H9 (cell line): ENCODE data around the gene TMTC2. TPM values are rescaled to one million over a fixed set of nuclear protein-coding genes. Genes with fewer than 3 reads are reported as not detected.
A peak's percentile ranks its signal among the peaks of the same experiment; 100 is the strongest.

Experiments used
- DNase-seq: peaks from one replicate; pipeline ENCODE4 v3.0.0-alpha.2; 2017
- H2AFZ ChIP-seq: one replicate; pipeline ENCODE4 v1.6.1; 2013; ENCODE audit warnings: mild to moderate bottlenecking, low read length, control low read depth, moderate library complexity
- H2AK5ac ChIP-seq: 2 replicates; pipeline ENCODE4 v1.6.1; 2013; ENCODE audit warnings: low read length, control low read depth, mixed read lengths; ENCODE audit not compliant: insufficient read length
- H2BK120ac ChIP-seq: one replicate; pipeline ENCODE4 v1.6.1; 2013; ENCODE audit warnings: low read depth, mild to moderate bottlenecking, low read length, control low read depth, inconsistent platforms; ENCODE audit not compliant: poor library complexity, severe bottlenecking
- H2BK12ac ChIP-seq: 2 replicates; pipeline ENCODE4 v1.6.1; 2013; ENCODE audit warnings: low read length, control low read depth, mixed read lengths, low read depth; ENCODE audit not compliant: insufficient read length
- H2BK15ac ChIP-seq: 2 replicates; pipeline ENCODE4 v1.6.1; 2013; ENCODE audit warnings: low read depth, low read length, control low read depth
- H2BK20ac ChIP-seq: one replicate; pipeline ENCODE4 v1.6.1; 2013; ENCODE audit warnings: low read depth, mild to moderate bottlenecking, low read length, control low read depth, inconsistent platforms; ENCODE audit not compliant: poor library complexity, severe bottlenecking
- H2BK5ac ChIP-seq: 2 replicates; pipeline ENCODE4 v1.6.1; 2013; ENCODE audit warnings: low read length, control low read depth, mixed read lengths; ENCODE audit not compliant: insufficient read length
- H3K14ac ChIP-seq: 2 replicates; pipeline ENCODE4 v1.6.1; 2013; ENCODE audit warnings: low read length, control low read depth; ENCODE audit not compliant: insufficient read depth
- H3K18ac ChIP-seq: 2 replicates; pipeline ENCODE4 v1.6.1; 2013; ENCODE audit warnings: low read depth, mild to moderate bottlenecking, mixed read lengths, low read length, control low read depth; ENCODE audit not compliant: insufficient read length
- H3K23ac ChIP-seq: 2 replicates; pipeline ENCODE4 v1.6.1; 2013; ENCODE audit warnings: low read length, control low read depth, mixed read lengths, low read depth; ENCODE audit not compliant: insufficient read length
- H3K23me2 ChIP-seq: 2 replicates; pipeline ENCODE4 v1.6.1; 2013; ENCODE audit warnings: low read depth, mild to moderate bottlenecking, mixed read lengths, low read length, control low read depth; ENCODE audit not compliant: insufficient read length, poor library complexity, severe bottlenecking
- H3K27ac ChIP-seq: 2 replicates; pipeline ENCODE4 v1.5.1; 2013; ENCODE audit warnings: low read length, control low read depth, mixed read lengths, low read depth; ENCODE audit not compliant: insufficient read length
- H3K27me3 ChIP-seq: 2 replicates; pipeline ENCODE4 v1.6.1; 2013; ENCODE audit warnings: low read length, control low read depth, inconsistent platforms; ENCODE audit not compliant: insufficient read depth
- H3K4ac ChIP-seq: 2 replicates; pipeline ENCODE4 v1.6.1; 2013; ENCODE audit warnings: low read depth, mild to moderate bottlenecking, control low read depth, inconsistent platforms, low read length, moderate library complexity
- H3K4me1 ChIP-seq: 2 replicates; pipeline ENCODE4 v1.6.1; 2013; ENCODE audit warnings: low read length, control low read depth, inconsistent platforms; ENCODE audit not compliant: insufficient read depth
- H3K4me2 ChIP-seq: 2 replicates; pipeline ENCODE4 v1.6.1; 2013; ENCODE audit warnings: low read length, control low read depth, mixed read lengths; ENCODE audit not compliant: insufficient read length, insufficient read depth
- H3K56ac ChIP-seq: 2 replicates; pipeline ENCODE4 v1.6.1; 2013; ENCODE audit warnings: low read depth, mild to moderate bottlenecking, mixed read lengths, low read length, control low read depth; ENCODE audit not compliant: insufficient read length
- H3K79me1 ChIP-seq: 2 replicates; pipeline ENCODE4 v1.6.1; 2013; ENCODE audit warnings: low read depth, mild to moderate bottlenecking, moderate library complexity, low read length, control low read depth, inconsistent platforms; ENCODE audit not compliant: insufficient read depth, poor library complexity, severe bottlenecking
- H3K79me2 ChIP-seq: 2 replicates; pipeline ENCODE4 v1.6.1; 2013; ENCODE audit warnings: low read length, control low read depth, inconsistent platforms; ENCODE audit not compliant: insufficient read depth
- H3K9ac ChIP-seq: 2 replicates; pipeline ENCODE4 v1.6.1; 2013; ENCODE audit warnings: low read length, control low read depth, mixed read lengths; ENCODE audit not compliant: insufficient read length; ENCODE audit errors: extremely low read depth
- H3K9me3 ChIP-seq: one replicate; pipeline ENCODE4 v1.6.1; 2013; ENCODE audit warnings: low read depth, low read length, inconsistent platforms; ENCODE audit not compliant: control insufficient read depth
- H3T11ph ChIP-seq: one replicate; pipeline ENCODE4 v1.6.1; 2013; ENCODE audit warnings: mild to moderate bottlenecking, low read length, control low read depth, inconsistent platforms
- H4K20me1 ChIP-seq: one replicate; pipeline ENCODE4 v1.6.1; 2013; ENCODE audit not compliant: control insufficient read depth, insufficient read length, insufficient read depth
- H4K5ac ChIP-seq: 2 replicates; pipeline ENCODE4 v1.6.1; 2013; ENCODE audit warnings: low read depth, mild to moderate bottlenecking, mixed read lengths, low read length, control low read depth; ENCODE audit not compliant: insufficient read length
- H4K8ac ChIP-seq: replicated peaks from 2 replicates; pipeline ENCODE4 v1.6.1; 2013; ENCODE audit warnings: low read length, control low read depth, mixed read lengths, low read depth; ENCODE audit not compliant: insufficient read length
- H4K91ac ChIP-seq: 2 replicates; pipeline ENCODE4 v1.6.1; 2013; ENCODE audit warnings: low read depth, mild to moderate bottlenecking, moderate library complexity, mixed read lengths, low read length, control low read depth; ENCODE audit not compliant: insufficient read length
- H3K27ac Mint-ChIP-seq, 3 experiments: 2 replicates in 2 of 3; 3 replicates in 1 of 3; pipeline ENCODE4 v1.8.0; 2020 to 2021; ENCODE audit warnings: mixed read lengths in 3 of 3, mild to moderate bottlenecking in 1 of 3, moderate library complexity in 1 of 3
- H3K27me3 Mint-ChIP-seq: 2 replicates; pipeline ENCODE4 v1.8.0; 2021; ENCODE audit warnings: low read depth, mild to moderate bottlenecking, moderate library complexity, mixed read lengths
- H3K36me3 Mint-ChIP-seq, 3 experiments: 2 replicates in 2 of 3; 3 replicates in 1 of 3; pipeline ENCODE4 v1.8.0; 2020 to 2021; ENCODE audit warnings: low read depth in 3 of 3, mixed read lengths in 3 of 3; ENCODE audit not compliant: insufficient read depth in 1 of 3
- H3K4me1 Mint-ChIP-seq, 2 experiments: 2 replicates each; pipeline ENCODE4 v1.8.0; 2020; ENCODE audit warnings: mixed read lengths in 2 of 2
- H3K4me3 Mint-ChIP-seq, 2 experiments: 2 replicates in 1 of 2; 3 replicates in 1 of 2; pipeline ENCODE4 v1.8.0; 2020 to 2021; ENCODE audit warnings: mild to moderate bottlenecking in 2 of 2, mixed read lengths in 2 of 2, moderate library complexity in 1 of 2
- H3K9me3 Mint-ChIP-seq, 2 experiments: 2 replicates in 1 of 2; 3 replicates in 1 of 2; pipeline ENCODE4 v1.8.0; 2020; ENCODE audit warnings: mild to moderate bottlenecking in 2 of 2, mixed read lengths in 2 of 2, moderate library complexity in 1 of 2
- WGBS: extraction: QIAGEN DNeasy Blood & Tissue Kit; methylation state at CpG from one replicate; pipeline ENCODE4 v1.1.7; 2013; ENCODE audit warnings: missing lambda C conversion rate, low lambda C conversion rate, mixed read lengths; ENCODE audit not compliant: insufficient read length; ENCODE audit errors: extremely low coverage; 5-methylcytosine and 5-hydroxymethylcytosine counted together
- total RNA-seq: library from RNA; stranded (reverse); gene quantifications from 2 replicates; pipeline ENCODE4 v1.2.1, GENCODE V29; 2021
- TF ChIP-seq, protein P1 (sequence below): fragments of 200-600 bp; sonication (generic); conservative IDR thresholded peaks from 3 replicates; pipeline ENCODE4 v1.8.0; 2021; ENCODE audit warnings: antibody characterized with exemption, mild to moderate bottlenecking

The TMTC2 gene
- total RNA-seq, 1 experiment from 2014 or later: 3.1 TPM

DNA sequence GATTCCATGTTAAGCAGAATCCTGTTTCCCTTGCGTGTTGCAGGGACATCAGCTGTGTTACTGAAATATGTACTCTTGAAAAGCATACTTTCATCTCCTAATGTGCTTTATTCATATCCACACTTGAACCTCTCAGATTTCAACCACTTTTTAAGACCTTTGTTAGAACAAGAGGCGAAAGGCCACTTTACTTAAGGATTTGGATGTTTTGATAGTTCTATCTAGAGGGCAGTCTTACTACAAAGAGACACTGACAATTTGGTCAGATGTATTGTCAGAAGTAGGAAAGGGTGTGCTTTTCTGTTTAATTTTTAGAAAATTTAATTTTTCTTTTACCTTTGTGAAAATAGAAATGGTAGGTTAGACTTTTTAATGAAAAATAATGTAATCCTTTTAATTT, 267.9 kb downstream of the TMTC2 start:
- H2AFZ ChIP-seq: no peak overlapping the region
- no peak overlapping the region for H4K8ac ChIP-seq
- no peaks in the 10 kb centered on the region for H3K27me3 ChIP-seq
- no peak overlapping the region for H3K4ac ChIP-seq
- no CpG with 5 or more reads among the region's 2 CpGs for WGBS
- H2BK120ac ChIP-seq: no peak overlapping the region
- no peak overlapping the region for H4K5ac ChIP-seq
- Mint-ChIP-seq H3K36me3 (no peaks in the 10 kb centered on the region; a peak in 1 of 7 replicates), H3K27me3 (no peaks in the 10 kb centered on the region), H3K4me1 (no peaks in the 10 kb centered on the region), H3K4me3 (no peak overlapping the region), H3K27ac (no peak overlapping the region), H3K9me3 (no peaks in the 10 kb centered on the region)
- no peak overlapping the region for H3T11ph ChIP-seq
- H3K18ac ChIP-seq: no peak overlapping the region
- H3K9me3 ChIP-seq: no peaks in the 10 kb centered on the region
- no peak overlapping the region for H2BK15ac ChIP-seq
- no peaks in the 10 kb centered on the region for H3K79me2 ChIP-seq
- TF ChIP-seq, protein P1, sequence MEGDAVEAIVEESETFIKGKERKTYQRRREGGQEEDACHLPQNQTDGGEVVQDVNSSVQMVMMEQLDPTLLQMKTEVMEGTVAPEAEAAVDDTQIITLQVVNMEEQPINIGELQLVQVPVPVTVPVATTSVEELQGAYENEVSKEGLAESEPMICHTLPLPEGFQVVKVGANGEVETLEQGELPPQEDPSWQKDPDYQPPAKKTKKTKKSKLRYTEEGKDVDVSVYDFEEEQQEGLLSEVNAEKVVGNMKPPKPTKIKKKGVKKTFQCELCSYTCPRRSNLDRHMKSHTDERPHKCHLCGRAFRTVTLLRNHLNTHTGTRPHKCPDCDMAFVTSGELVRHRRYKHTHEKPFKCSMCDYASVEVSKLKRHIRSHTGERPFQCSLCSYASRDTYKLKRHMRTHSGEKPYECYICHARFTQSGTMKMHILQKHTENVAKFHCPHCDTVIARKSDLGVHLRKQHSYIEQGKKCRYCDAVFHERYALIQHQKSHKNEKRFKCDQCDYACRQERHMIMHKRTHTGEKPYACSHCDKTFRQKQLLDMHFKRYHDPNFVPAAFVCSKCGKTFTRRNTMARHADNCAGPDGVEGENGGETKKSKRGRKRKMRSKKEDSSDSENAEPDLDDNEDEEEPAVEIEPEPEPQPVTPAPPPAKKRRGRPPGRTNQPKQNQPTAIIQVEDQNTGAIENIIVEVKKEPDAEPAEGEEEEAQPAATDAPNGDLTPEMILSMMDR: no peak
- H3K79me1 ChIP-seq: no peaks in the 10 kb centered on the region
- H2BK12ac ChIP-seq: no peak overlapping the region
- H2BK20ac ChIP-seq: no peak overlapping the region
- H3K14ac ChIP-seq: no peak overlapping the region
- no peak for DNase-seq
- no peak overlapping the region for H3K27ac ChIP-seq
- H3K23me2 ChIP-seq: no peaks in the 10 kb centered on the region
- H3K9ac ChIP-seq: no peak overlapping the region
- H3K56ac ChIP-seq: no peak overlapping the region
- no peak overlapping the region for H2BK5ac ChIP-seq
- no peaks in the 10 kb centered on the region for H4K20me1 ChIP-seq
- no peak overlapping the region for H3K4me2 ChIP-seq
- H2AK5ac ChIP-seq: peak overlapping the region; percentile 14
- no peak overlapping the region for H3K23ac ChIP-seq
- no peaks in the 10 kb centered on the region for H3K4me1 ChIP-seq
- H4K91ac ChIP-seq: no peak overlapping the region
